Chondrocyte (in vitro differentiated cells): ENCODE measurements around the gene FRMD4A. TPM values are rescaled to one million over a fixed set of nuclear protein-coding genes. Genes with fewer than 3 reads are reported as not detected.

Source experiments
- DNase-seq: peaks from one replicate; pipeline ENCODE4 v3.0.0; 2021; ENCODE audit warnings: mixed read lengths, low spot score
- H3K27ac Mint-ChIP-seq: one replicate; pipeline ENCODE4 v1.8.0; 2021; ENCODE audit warnings: mild to moderate bottlenecking, moderate library complexity, mixed read lengths; ENCODE audit not compliant: unreplicated experiment
- H3K27me3 Mint-ChIP-seq: 2 replicates; pipeline ENCODE4 v1.8.0; 2021; ENCODE audit warnings: low read depth, mixed read lengths
- H3K36me3 Mint-ChIP-seq: 2 replicates; pipeline ENCODE4 v1.8.0; 2021; ENCODE audit warnings: low read depth, mixed read lengths
- H3K4me1 Mint-ChIP-seq: 2 replicates; pipeline ENCODE4 v1.8.0; 2021; ENCODE audit warnings: low read depth, mild to moderate bottlenecking, mixed read lengths
- H3K4me3 Mint-ChIP-seq: one replicate; pipeline ENCODE4 v1.8.0; 2021; ENCODE audit warnings: mild to moderate bottlenecking, moderate library complexity, mixed read lengths; ENCODE audit not compliant: unreplicated experiment
- H3K9me3 Mint-ChIP-seq: 2 replicates; pipeline ENCODE4 v1.8.0; 2021; ENCODE audit warnings: low read depth, mixed read lengths
- CTCF ChIP-seq: fragments of 200-600 bp; sonication (generic); IDR thresholded peaks from 2 replicates; pipeline ENCODE4 v1.5.0; 2021; ENCODE audit warnings: antibody characterized with exemption, mild to moderate bottlenecking, moderate library complexity
- total RNA-seq: library from RNA; stranded (reverse); gene quantifications from 3 replicates; pipeline ENCODE4 v1.2.1, GENCODE V29; 2021

FRMD4A gene
- total RNA-seq, 1 donor from 2014 or later = 129 TPM

GRCh38 chr10:14365266-14365665 is 34.5 kb upstream of the FRMD4A start:
- Mint-ChIP-seq H3K9me3 (no peaks in the 10 kb centered on the region), H3K27me3 (no peaks in the 10 kb centered on the region), H3K36me3 (no peaks in the 10 kb centered on the region), H3K4me1 (peaks cover 46% of the 10 kb centered on the region), H3K4me3 (no peak overlapping the region), H3K27ac (no peak overlapping the region)
- no peak for TF ChIP-seq CTCF
- DNase-seq = no peak

- no peak for TF ChIP-seq CTCF
- H3K9me3 Mint-ChIP-seq = no peaks in the 10 kb centered on the region
- no peak overlapping the region for H3K4me3 Mint-ChIP-seq
- peaks cover 70% of the 10 kb centered on the region for H3K4me1 Mint-ChIP-seq
- DNase-seq = no peak
- H3K36me3 Mint-ChIP-seq = no peaks in the 10 kb centered on the region
- peak overlapping the region; percentile 60 for H3K27ac Mint-ChIP-seq
- H3K27me3 Mint-ChIP-seq = no peaks in the 10 kb centered on the region
Measured at GRCh38 chr10:14362104-14362503, 31.4 kb upstream of the FRMD4A start.

- peaks cover 81% of the 10 kb centered on the region for H3K4me1 Mint-ChIP-seq
- H3K27me3 Mint-ChIP-seq = no peaks in the 10 kb centered on the region
- H3K4me3 Mint-ChIP-seq = no peak overlapping the region
- H3K27ac Mint-ChIP-seq = peak overlapping the region; percentile 71
- no peak for DNase-seq
- H3K36me3 Mint-ChIP-seq = no peaks in the 10 kb centered on the region
- H3K9me3 Mint-ChIP-seq = no peaks in the 10 kb centered on the region
- no peak for TF ChIP-seq CTCF
Measured at GRCh38 chr10:14360961-14361360, 30.2 kb upstream of the FRMD4A start.

- Mint-ChIP-seq H3K4me1 (peaks cover 85% of the 10 kb centered on the region), H3K27me3 (no peaks in the 10 kb centered on the region), H3K36me3 (no peaks in the 10 kb centered on the region), H3K27ac (peak overlapping the region; percentile 65), H3K4me3 (no peak overlapping the region), H3K9me3 (no peaks in the 10 kb centered on the region)
- no peak for TF ChIP-seq CTCF
- DNase-seq = no peak
Measured at GRCh38 chr10:14360515-14360914, 29.8 kb upstream of the FRMD4A start.

GRCh38 chr10:14358886-14359573 is 28.3 kb upstream of the FRMD4A start:
- TF ChIP-seq CTCF = no peak
- H3K4me3 Mint-ChIP-seq = no peak overlapping the region
- no peak overlapping the region for H3K27ac Mint-ChIP-seq
- no peaks in the 10 kb centered on the region for H3K36me3 Mint-ChIP-seq
- no peaks in the 10 kb centered on the region for H3K9me3 Mint-ChIP-seq
- peaks cover 84% of the 10 kb centered on the region for H3K4me1 Mint-ChIP-seq
- DNase-seq = no peak
- H3K27me3 Mint-ChIP-seq = no peaks in the 10 kb centered on the region
